Measurements from ENCODE around the gene MEI1. TPM values are rescaled to one million over a fixed set of nuclear protein-coding genes. Genes with fewer than 3 reads are reported as not detected.

The MEI1 gene
- total and polyA plus RNA-seq, 2 of the 4 experiments (the other 2 are of a cell fraction): 0.90 to 2.6 TPM

GRCh38 chr22:41838842-41839618, 139.7 kb downstream of the MEI1 start:
- Histone ChIP-seq H2BK5ac (ENCODE audit: low read depth, low read length, poor library complexity, severe bottlenecking) (no peak overlapping the region), H3K56ac (ENCODE audit: extremely low read depth, insufficient read depth, low read length) (no peak overlapping the region), H3K36me3 (ENCODE audit: control insufficient read depth, insufficient read depth, low read length) (peaks cover 6% of the 10 kb centered on the region), H3K4ac (ENCODE audit: low read depth, low read length) (no peak overlapping the region), H2BK15ac (ENCODE audit: low read depth, low read length) (no peak overlapping the region), H2AK5ac (ENCODE audit: low read depth, low read length) (no peak overlapping the region), H3K23ac (ENCODE audit: low read depth, low read length) (no peak overlapping the region), H2AFZ (replicated peaks; ENCODE audit: low read length, poor library complexity) (no peak overlapping the region), H3K27ac (ENCODE audit: insufficient read depth, low read length) (no peak overlapping the region), H3K4me3 (ENCODE audit: insufficient read depth, low read depth, low read length) (no peak overlapping the region), H3K4me1 (ENCODE audit: control insufficient read depth, insufficient read depth, low read length) (no peaks in the 10 kb centered on the region), H3K9me1 (ENCODE audit: insufficient read depth, low read length) (peaks cover 11% of the 10 kb centered on the region), H3K79me1 (ENCODE audit: low read depth in 1 of 2, low read length in 2 of 2) (peaks cover 32 to 79% of the 10 kb centered on the region in 2 experiments; a peak in 3 of 4 replicates), H2AK9ac (replicated peaks; ENCODE audit: low read depth, low read length, poor library complexity) (no peak overlapping the region), H2BK120ac (ENCODE audit: low read depth, low read length) (no peak overlapping the region), H3K9me3 (ENCODE audit: control insufficient read depth, insufficient read depth, low read length) (no peaks in the 10 kb centered on the region), H3K14ac (replicated peaks; ENCODE audit: low read depth, low read length) (0 out of 2 replicates have a peak overlapping the region, but pooled peaks have one; percentile 58), H4K8ac (ENCODE audit: low read depth in 2 of 2, low read length in 2 of 2) (no peak overlapping the region), H2BK20ac (ENCODE audit: low read depth, low read length) (no peak overlapping the region), H3K9ac (ENCODE audit: low read depth, low read length) (no peak overlapping the region), H4K91ac (ENCODE audit: insufficient read depth, low read depth, low read length) (no peak overlapping the region), H3K27me3 (ENCODE audit: control insufficient read depth, insufficient read depth, low read length) (no peaks in the 10 kb centered on the region), H4K5ac (ENCODE audit: low read depth, low read length) (no peak overlapping the region), H3K18ac (ENCODE audit: low read depth, low read length) (no peak overlapping the region), H3K4me2 (ENCODE audit: low read depth, low read length) (no peak overlapping the region), H4K20me1 (ENCODE audit: insufficient read depth, low read length) (peaks cover 50% of the 10 kb centered on the region)
- ATAC-seq (ENCODE audit: low read depth) (no peak), DNase-seq (no peak)
- intact Hi-C loops (cut with micrococcal nuclease) (no loop called here), dilution Hi-C loops (cut with HindIII; ENCODE audit: low sequenced_read_pairs, unreplicated experiment) (no loop called here), in situ Hi-C loops (cut with MboI; ENCODE audit: low sequenced_read_pairs) (no loop called here)
- 89% methylated on average over 1 of the region's 1 CpG; no CpG with 5 or more reads in 1 of the 2 experiments for WGBS, 2 experiments (ENCODE audit: extremely low coverage in 2 of 2, insufficient read length in 1 of 2)
- BruUV-seq (replicated peaks): no TSS peak
- no peak for TF ChIP-seq POLR2A (IDR thresholded peaks at IDR 0.05; ENCODE audit: low read depth, low read length)
- TF ChIP-seq RCOR1 (IDR thresholded peaks at IDR 0.05; ENCODE audit: insufficient replicate concordance, low read length): no peak
- TF ChIP-seq RAD21 (IDR thresholded peaks at IDR 0.05; ENCODE audit: low read length): no peak
- no peak for TF ChIP-seq USF2 (IDR thresholded peaks at IDR 0.05; ENCODE audit: low read depth, low read length)
- no peak for TF ChIP-seq SMC3 (IDR thresholded peaks at IDR 0.05; ENCODE audit: low read depth, low read length)
- TF ChIP-seq CTCF (conservative IDR thresholded peaks at IDR 0.05; ENCODE audit: low read depth, low read length): no peak
- TF ChIP-seq FOS (IDR thresholded peaks at IDR 0.05; ENCODE audit: low read depth, low read length): no peak
- TF ChIP-seq NFE2L2 (IDR thresholded peaks at IDR 0.05; ENCODE audit: low read depth, low read length): no peak
- TF ChIP-seq CEBPB (IDR thresholded peaks at IDR 0.05; ENCODE audit: low read depth, low read length): no peak
- no peak for TF ChIP-seq MAFK (IDR thresholded peaks at IDR 0.05; ENCODE audit: low read depth, low read length)
- no peak for TF ChIP-seq BHLHE40 (IDR thresholded peaks at IDR 0.05; ENCODE audit: low read depth, low read length)
- no peak for TF ChIP-seq MXI1 (IDR thresholded peaks at IDR 0.05; ENCODE audit: borderline replicate concordance, low read depth, low read length)
- POLR2A ChIA-PET (ENCODE audit: unreplicated experiment): interaction anchor here (0.6 kb wide), 2 partner anchors 11 to 1662 kb away, joined by 3 to 6 read pairs; partner anchors contain the start of gene TNRC6B
- CTCF ChIA-PET: interaction anchor here (1.0 kb wide), 1 partner anchor 8 kb away, joined by 3 read pairs; no protein-coding TSS in a partner anchor
